Stimulated activated CD4-positive, alpha-beta T cell treated with anti-CD3 and anti-CD28 coated beads, Interleukin-1b, Interleukin-23, amount 100 ng/mL, for 4 hours (primary cell): ENCODE measurements around the gene WFDC11.

Experiments
- DNase-seq, 2 donors: peaks; one replicate each; pipeline ENCODE4 v3.0.0-alpha.2; 2020; ENCODE audit warnings: low read depth in 2 of 2

The WFDC11 gene

GRCh38 chr20:45626540-45626939 lies 43.5 kb downstream of the WFDC11 start:
- DNase-seq, result no peak

GRCh38 chr20:45621593-45621992 lies 48.4 kb downstream of the WFDC11 start:
- DNase-seq, result no peak

DNA sequence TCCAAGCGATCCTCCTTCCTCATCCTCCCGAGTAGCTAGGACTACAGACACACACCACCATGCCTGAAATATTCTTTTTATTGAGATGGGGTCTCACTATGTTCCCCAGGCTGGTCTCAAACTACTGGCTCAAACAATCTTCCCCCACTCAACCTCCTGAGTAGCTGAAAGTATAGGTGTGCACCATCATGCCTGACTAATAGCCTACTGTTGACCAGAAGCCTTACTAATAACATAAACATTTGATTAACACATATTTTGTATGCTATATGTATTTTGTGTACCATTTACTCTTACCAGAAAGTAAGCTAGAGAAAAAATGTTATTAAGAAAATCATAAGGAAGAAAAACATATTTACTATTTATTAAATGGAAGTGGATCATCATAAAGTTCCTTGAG lies 52.4 kb downstream of the WFDC11 start:
- no peak for DNase-seq

DNA sequence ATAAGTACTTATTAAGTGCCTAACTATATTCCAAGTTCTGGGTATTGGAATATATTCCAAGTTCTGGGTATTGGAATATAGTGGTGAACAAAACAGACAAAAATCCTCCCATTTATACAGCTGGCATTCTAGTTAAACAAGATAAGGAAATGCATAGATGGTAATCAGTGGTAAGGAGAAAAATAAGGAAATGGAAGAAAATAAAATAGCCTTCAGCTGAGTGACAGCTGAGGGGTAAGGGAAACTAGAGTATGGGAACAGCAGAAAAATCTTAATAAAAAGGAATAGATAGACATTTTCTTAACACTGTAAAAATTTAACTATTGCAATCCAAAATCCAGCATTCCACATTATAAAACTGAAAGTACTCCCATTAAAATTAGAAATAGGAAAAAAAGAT lies 57.7 kb downstream of the WFDC11 start:
- DNase-seq, result no peak

DNA sequence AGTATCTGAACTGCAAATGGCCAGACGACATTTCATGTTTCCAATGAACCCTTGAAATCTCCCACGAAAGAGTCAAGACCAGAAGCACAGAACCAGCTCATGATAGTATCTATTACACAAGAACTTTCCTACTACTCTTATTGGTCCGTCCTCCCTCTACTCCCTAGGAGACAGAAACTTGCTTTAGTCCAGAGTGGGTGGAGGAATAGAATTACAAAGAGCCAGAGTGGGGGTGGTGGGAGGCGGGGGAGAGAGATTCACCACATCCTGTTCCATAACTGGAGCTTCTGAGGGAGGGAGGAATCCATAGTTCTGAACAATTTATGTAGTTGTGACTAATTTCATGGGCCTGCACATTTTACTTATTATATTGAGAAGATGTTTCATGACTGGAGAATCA lies 59.0 kb downstream of the WFDC11 start:
- peak in 1 of 2 donors; percentile 15 for DNase-seq

DNA sequence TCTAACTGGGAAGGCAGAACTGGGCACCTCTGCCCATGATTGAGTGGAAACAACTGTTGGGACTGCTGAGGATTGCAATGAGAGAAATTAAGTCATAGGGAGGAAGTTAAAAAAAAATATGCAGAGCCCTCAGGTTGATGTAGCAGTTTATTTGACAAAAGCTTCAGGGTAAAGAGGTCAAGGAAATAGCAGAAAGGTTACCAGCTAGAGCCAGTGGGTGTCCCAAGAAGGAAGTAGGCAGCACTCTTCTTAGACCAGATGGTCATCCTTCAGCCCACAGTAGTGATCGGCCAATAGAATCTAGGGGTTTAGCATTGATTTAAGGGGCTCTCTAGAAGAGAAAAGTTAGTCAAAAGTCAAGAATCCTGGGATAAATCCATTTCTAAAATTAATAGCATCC lies 62.2 kb downstream of the WFDC11 start:
- no peak for DNase-seq
